SK-N-SH treated with all-trans-retinoic acid at 6 μM for 48 hours (cell line): Measurements from ENCODE around the gene FMNL1.

Experiments
- RARB ChIP-seq: fragments of 250-450 bp; sonication (Bioruptor Pico); IDR thresholded peaks from 2 replicates; pipeline ENCODE4 v1.8.0; 2021; ENCODE audit warnings: mild to moderate bottlenecking, moderate library complexity
- ZFP30 ChIP-seq: fragments of 450-650 bp; formaldehyde crosslinking; IDR thresholded peaks from 2 replicates; pipeline ENCODE4 v1.5.0; 2022; ENCODE audit warnings: mild to moderate bottlenecking, moderate library complexity
- ZNF70 ChIP-seq: fragments of 450-650 bp; formaldehyde crosslinking; IDR thresholded peaks from 2 replicates; pipeline ENCODE4 v1.5.0; 2020; ENCODE audit warnings: mild to moderate bottlenecking, moderate library complexity
- TF ChIP-seq, protein P1 (sequence below): fragments of 250-450 bp; sonication (Bioruptor Pico); IDR thresholded peaks from 2 replicates; pipeline ENCODE4 v1.5.0; 2020; ENCODE audit warnings: mild to moderate bottlenecking, moderate library complexity

DNA sequence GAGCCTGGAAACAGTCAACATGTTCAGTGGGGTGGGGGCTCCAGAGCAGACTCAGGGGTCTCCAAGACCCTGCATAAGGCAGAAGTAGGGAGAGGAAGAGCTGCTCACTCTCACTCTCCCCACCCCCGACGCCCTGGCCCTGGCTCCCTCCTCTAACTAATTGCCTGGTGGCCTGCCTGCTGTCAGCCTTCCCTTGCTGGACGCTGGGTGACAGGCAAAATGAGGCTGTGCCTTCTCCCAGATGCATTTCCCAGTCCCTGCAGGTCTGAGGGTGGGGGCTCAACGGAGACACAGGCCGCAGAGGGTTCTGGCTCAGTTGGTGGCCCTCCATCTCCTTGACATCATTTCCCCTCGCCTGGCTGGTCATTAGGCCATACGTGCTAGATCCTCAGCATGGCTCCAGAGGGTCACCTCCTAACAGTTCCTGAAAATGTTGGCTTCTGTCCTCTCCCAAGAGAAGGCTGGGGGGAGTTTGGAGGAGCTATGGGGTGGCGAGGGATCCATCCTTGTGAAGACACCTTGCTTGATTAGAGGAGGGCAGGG is 1.4 kb downstream of the FMNL1 start:
- TF ChIP-seq ZNF70 (CRISPR knock-in tag) (no peak), RARB (CRISPR knock-in tag) (no peak), ZFP30 (no peak)
- TF ChIP-seq, protein P1, sequence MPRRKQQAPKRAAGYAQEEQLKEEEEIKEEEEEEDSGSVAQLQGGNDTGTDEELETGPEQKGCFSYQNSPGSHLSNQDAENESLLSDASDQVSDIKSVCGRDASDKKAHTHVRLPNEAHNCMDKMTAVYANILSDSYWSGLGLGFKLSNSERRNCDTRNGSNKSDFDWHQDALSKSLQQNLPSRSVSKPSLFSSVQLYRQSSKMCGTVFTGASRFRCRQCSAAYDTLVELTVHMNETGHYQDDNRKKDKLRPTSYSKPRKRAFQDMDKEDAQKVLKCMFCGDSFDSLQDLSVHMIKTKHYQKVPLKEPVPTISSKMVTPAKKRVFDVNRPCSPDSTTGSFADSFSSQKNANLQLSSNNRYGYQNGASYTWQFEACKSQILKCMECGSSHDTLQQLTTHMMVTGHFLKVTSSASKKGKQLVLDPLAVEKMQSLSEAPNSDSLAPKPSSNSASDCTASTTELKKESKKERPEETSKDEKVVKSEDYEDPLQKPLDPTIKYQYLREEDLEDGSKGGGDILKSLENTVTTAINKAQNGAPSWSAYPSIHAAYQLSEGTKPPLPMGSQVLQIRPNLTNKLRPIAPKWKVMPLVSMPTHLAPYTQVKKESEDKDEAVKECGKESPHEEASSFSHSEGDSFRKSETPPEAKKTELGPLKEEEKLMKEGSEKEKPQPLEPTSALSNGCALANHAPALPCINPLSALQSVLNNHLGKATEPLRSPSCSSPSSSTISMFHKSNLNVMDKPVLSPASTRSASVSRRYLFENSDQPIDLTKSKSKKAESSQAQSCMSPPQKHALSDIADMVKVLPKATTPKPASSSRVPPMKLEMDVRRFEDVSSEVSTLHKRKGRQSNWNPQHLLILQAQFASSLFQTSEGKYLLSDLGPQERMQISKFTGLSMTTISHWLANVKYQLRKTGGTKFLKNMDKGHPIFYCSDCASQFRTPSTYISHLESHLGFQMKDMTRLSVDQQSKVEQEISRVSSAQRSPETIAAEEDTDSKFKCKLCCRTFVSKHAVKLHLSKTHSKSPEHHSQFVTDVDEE: no peak
